ENCODE data around the gene FBRSL1. TPM values are rescaled to one million over a fixed set of nuclear protein-coding genes. Genes with fewer than 3 reads are reported as not detected.
"Not testable (repeated sequence)": the region's sequence is repeated elsewhere in the genome, so short reads cannot be mapped to it uniquely, and the experiment has no call there.

FBRSL1 gene
- polyA plus RNA-seq, 1 donor, result 46.6 TPM

- DNase-seq (ENCODE audit: low read depth), result no peak
Measured at GRCh38 chr12:132453361-132454192, 36.4 kb upstream of the FBRSL1 start.

GRCh38 chr12:132454193-132454932, 35.6 kb upstream of the FBRSL1 start:
- DNase-seq (ENCODE audit: low read depth), result no peak

- no peak for DNase-seq (ENCODE audit: low read depth)
Measured at GRCh38 chr12:132454933-132455418, 35.0 kb upstream of the FBRSL1 start.

GRCh38 chr12:132455565-132455964, 34.4 kb upstream of the FBRSL1 start:
- no peak for DNase-seq (ENCODE audit: low read depth)

- no peak for DNase-seq (ENCODE audit: low read depth)
Measured at GRCh38 chr12:132456186-132456943, 33.6 kb upstream of the FBRSL1 start.

- DNase-seq (ENCODE audit: low read depth), result no peak
Measured at GRCh38 chr12:132456944-132457495, 32.9 kb upstream of the FBRSL1 start.

- DNase-seq (ENCODE audit: low read depth), result no peak
Measured at GRCh38 chr12:132458441-132458840, 31.5 kb upstream of the FBRSL1 start.

GRCh38 chr12:132458846-132459641, 30.9 kb upstream of the FBRSL1 start:
- DNase-seq (ENCODE audit: low read depth), result no peak

GRCh38 chr12:132460571-132460970, 29.4 kb upstream of the FBRSL1 start:
- no peak for DNase-seq (ENCODE audit: low read depth)

GRCh38 chr12:132461526-132461925, 28.4 kb upstream of the FBRSL1 start:
- no peak for DNase-seq (ENCODE audit: low read depth)

GRCh38 chr12:132462788-132463187, 27.2 kb upstream of the FBRSL1 start:
- DNase-seq (ENCODE audit: low read depth), result no peak

- not testable (repeated sequence) for DNase-seq (ENCODE audit: low read depth)
Measured at GRCh38 chr12:132463284-132463924, 26.5 kb upstream of the FBRSL1 start.

- DNase-seq (ENCODE audit: low read depth), result not testable (repeated sequence)
Measured at GRCh38 chr12:132464304-132464703, 25.6 kb upstream of the FBRSL1 start.

GRCh38 chr12:132464820-132465219, 25.1 kb upstream of the FBRSL1 start:
- DNase-seq (ENCODE audit: low read depth), result no peak

- no peak for DNase-seq (ENCODE audit: low read depth)
Measured at GRCh38 chr12:132465269-132466190, 24.4 kb upstream of the FBRSL1 start.

GRCh38 chr12:132466241-132467201, 23.4 kb upstream of the FBRSL1 start:
- no peak for DNase-seq (ENCODE audit: low read depth)

GRCh38 chr12:132467511-132467910, 22.4 kb upstream of the FBRSL1 start:
- DNase-seq (ENCODE audit: low read depth), result no peak

GRCh38 chr12:132469423-132469822, 20.5 kb upstream of the FBRSL1 start:
- no peak for DNase-seq (ENCODE audit: low read depth)

Measured in forelimb muscle (tissue), 1 donor.